WTC11 (cell line): Measurements from ENCODE around the gene CAP1. TPM values are rescaled to one million over a fixed set of nuclear protein-coding genes. Genes with fewer than 3 reads are reported as not detected.

Experiments used
- CDX4 ChIP-seq: fragments of 250-450 bp; sonication (Bioruptor Pico); IDR thresholded peaks from 2 replicates; pipeline ENCODE4 v1.9.0; 2021; ENCODE audit warnings: moderate library complexity, mild to moderate bottlenecking, inconsistent platforms, borderline replicate concordance
- CREM ChIP-seq: sonication (generic); formaldehyde crosslinking; IDR thresholded peaks from 2 replicates; pipeline ENCODE4 v1.8.1; 2022; ENCODE audit warnings: mild to moderate bottlenecking, missing genetic modification reagents, moderate library complexity
- FOXK1 ChIP-seq: sonication (generic); formaldehyde crosslinking; IDR thresholded peaks from 2 replicates; pipeline ENCODE4 v1.8.0; 2022; ENCODE audit warnings: mild to moderate bottlenecking, moderate library complexity, missing genetic modification reagents
- FOXP1 ChIP-seq: sonication (generic); formaldehyde crosslinking; IDR thresholded peaks from 2 replicates; pipeline ENCODE4 v1.8.0; 2022; ENCODE audit warnings: missing genetic modification reagents, mild to moderate bottlenecking, moderate library complexity, borderline replicate concordance
- FOXP4 ChIP-seq: sonication (generic); formaldehyde crosslinking; IDR thresholded peaks from 2 replicates; pipeline ENCODE4 v1.8.0; 2022; ENCODE audit warnings: mild to moderate bottlenecking, missing genetic modification reagents
- GRHL2 ChIP-seq: fragments of 250-450 bp; sonication (Bioruptor Pico); IDR thresholded peaks from 2 replicates; pipeline ENCODE4 v1.8.0; 2022; ENCODE audit warnings: mild to moderate bottlenecking, moderate library complexity; ENCODE audit not compliant: insufficient replicate concordance, severe bottlenecking
- IRF2 ChIP-seq: sonication (generic); formaldehyde crosslinking; IDR thresholded peaks from 2 replicates; pipeline ENCODE4 v1.8.0; 2022; ENCODE audit warnings: low read depth, missing genetic modification reagents, borderline replicate concordance
- MLX ChIP-seq: sonication (generic); formaldehyde crosslinking; IDR thresholded peaks from 2 replicates; pipeline ENCODE4 v1.8.1; 2023; ENCODE audit warnings: mild to moderate bottlenecking, missing genetic modification reagents, moderate library complexity
- MXD4 ChIP-seq: fragments of 250-450 bp; sonication (Bioruptor Pico); IDR thresholded peaks from 2 replicates; pipeline ENCODE4 v1.8.0; 2021; ENCODE audit warnings: mild to moderate bottlenecking, moderate library complexity, borderline replicate concordance
- MYBL2 ChIP-seq: sonication (generic); formaldehyde crosslinking; IDR thresholded peaks from 2 replicates; pipeline ENCODE4 v1.8.1; 2023; ENCODE audit warnings: mild to moderate bottlenecking, moderate library complexity, missing genetic modification reagents
- NR2C2 ChIP-seq: sonication (generic); formaldehyde crosslinking; IDR thresholded peaks from 2 replicates; pipeline ENCODE4 v1.8.0; 2022; ENCODE audit warnings: mild to moderate bottlenecking, missing genetic modification reagents
- PRRX2 ChIP-seq: fragments of 250-450 bp; sonication (Bioruptor Pico); IDR thresholded peaks from 2 replicates; pipeline ENCODE4 v1.8.0; 2021; ENCODE audit warnings: mild to moderate bottlenecking
- TCF7 ChIP-seq: sonication (generic); formaldehyde crosslinking; IDR thresholded peaks from 2 replicates; pipeline ENCODE4 v1.8.0; 2022; ENCODE audit warnings: mild to moderate bottlenecking, low read depth, missing genetic modification reagents, moderate library complexity
- TEAD4 ChIP-seq: sonication (generic); formaldehyde crosslinking; IDR thresholded peaks from 2 replicates; pipeline ENCODE4 v1.8.0; 2022; ENCODE audit warnings: mild to moderate bottlenecking, missing genetic modification reagents
- ZNF138 ChIP-seq: sonication (generic); formaldehyde crosslinking; conservative IDR thresholded peaks from 2 replicates; pipeline ENCODE4 v1.8.1; 2022; ENCODE audit warnings: mild to moderate bottlenecking, moderate library complexity, missing genetic modification reagents
- ZNF281 ChIP-seq: sonication (generic); formaldehyde crosslinking; IDR thresholded peaks from 2 replicates; pipeline ENCODE4 v1.8.0; 2023; ENCODE audit warnings: mild to moderate bottlenecking, missing genetic modification reagents
- ZNF671 ChIP-seq: fragments of 250-450 bp; sonication (Bioruptor Pico); IDR thresholded peaks from 2 replicates; pipeline ENCODE4 v1.8.0; 2021; ENCODE audit warnings: mild to moderate bottlenecking
- total RNA-seq: library from RNA; stranded (reverse); gene quantifications from 3 replicates; pipeline ENCODE4 v1.2.3, GENCODE V29; 2021
- TF ChIP-seq, protein P1 (sequence below): sonication (generic); formaldehyde crosslinking; IDR thresholded peaks from 2 replicates; pipeline ENCODE4 v1.8.0; 2023; ENCODE audit warnings: missing genetic modification reagents, mild to moderate bottlenecking, borderline replicate concordance
- TF ChIP-seq, protein P2 (sequence below): sonication (generic); formaldehyde crosslinking; IDR thresholded peaks from 2 replicates; pipeline ENCODE4 v1.8.1; 2023; ENCODE audit warnings: mild to moderate bottlenecking, missing genetic modification reagents, moderate library complexity
- TF ChIP-seq, protein P3 (sequence below): sonication (generic); formaldehyde crosslinking; IDR thresholded peaks from 2 replicates; pipeline ENCODE4 v1.8.1; 2022; ENCODE audit warnings: low read depth, missing genetic modification reagents, borderline replicate concordance
- TF ChIP-seq, protein P4 (sequence below): sonication (generic); formaldehyde crosslinking; IDR thresholded peaks from 2 replicates; pipeline ENCODE4 v1.8.0; 2023; ENCODE audit warnings: missing genetic modification reagents
- TF ChIP-seq, protein P5 (sequence below): sonication (generic); formaldehyde crosslinking; conservative IDR thresholded peaks from 2 replicates; pipeline ENCODE4 v1.8.1; 2022; ENCODE audit warnings: mild to moderate bottlenecking, missing genetic modification reagents

CAP1 gene
- total RNA-seq, 1 experiment from 2014 or later, result 304 TPM

- TF ChIP-seq, protein P1, sequence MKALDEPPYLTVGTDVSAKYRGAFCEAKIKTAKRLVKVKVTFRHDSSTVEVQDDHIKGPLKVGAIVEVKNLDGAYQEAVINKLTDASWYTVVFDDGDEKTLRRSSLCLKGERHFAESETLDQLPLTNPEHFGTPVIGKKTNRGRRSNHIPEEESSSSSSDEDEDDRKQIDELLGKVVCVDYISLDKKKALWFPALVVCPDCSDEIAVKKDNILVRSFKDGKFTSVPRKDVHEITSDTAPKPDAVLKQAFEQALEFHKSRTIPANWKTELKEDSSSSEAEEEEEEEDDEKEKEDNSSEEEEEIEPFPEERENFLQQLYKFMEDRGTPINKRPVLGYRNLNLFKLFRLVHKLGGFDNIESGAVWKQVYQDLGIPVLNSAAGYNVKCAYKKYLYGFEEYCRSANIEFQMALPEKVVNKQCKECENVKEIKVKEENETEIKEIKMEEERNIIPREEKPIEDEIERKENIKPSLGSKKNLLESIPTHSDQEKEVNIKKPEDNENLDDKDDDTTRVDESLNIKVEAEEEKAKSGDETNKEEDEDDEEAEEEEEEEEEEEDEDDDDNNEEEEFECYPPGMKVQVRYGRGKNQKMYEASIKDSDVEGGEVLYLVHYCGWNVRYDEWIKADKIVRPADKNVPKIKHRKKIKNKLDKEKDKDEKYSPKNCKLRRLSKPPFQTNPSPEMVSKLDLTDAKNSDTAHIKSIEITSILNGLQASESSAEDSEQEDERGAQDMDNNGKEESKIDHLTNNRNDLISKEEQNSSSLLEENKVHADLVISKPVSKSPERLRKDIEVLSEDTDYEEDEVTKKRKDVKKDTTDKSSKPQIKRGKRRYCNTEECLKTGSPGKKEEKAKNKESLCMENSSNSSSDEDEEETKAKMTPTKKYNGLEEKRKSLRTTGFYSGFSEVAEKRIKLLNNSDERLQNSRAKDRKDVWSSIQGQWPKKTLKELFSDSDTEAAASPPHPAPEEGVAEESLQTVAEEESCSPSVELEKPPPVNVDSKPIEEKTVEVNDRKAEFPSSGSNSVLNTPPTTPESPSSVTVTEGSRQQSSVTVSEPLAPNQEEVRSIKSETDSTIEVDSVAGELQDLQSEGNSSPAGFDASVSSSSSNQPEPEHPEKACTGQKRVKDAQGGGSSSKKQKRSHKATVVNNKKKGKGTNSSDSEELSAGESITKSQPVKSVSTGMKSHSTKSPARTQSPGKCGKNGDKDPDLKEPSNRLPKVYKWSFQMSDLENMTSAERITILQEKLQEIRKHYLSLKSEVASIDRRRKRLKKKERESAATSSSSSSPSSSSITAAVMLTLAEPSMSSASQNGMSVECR (CRISPR knock-in tag), result peak; percentile 20; the same call in 1 of the 2 replicates
- TF ChIP-seq GRHL2 (CRISPR knock-in tag) (no peak), FOXK1 (CRISPR knock-in tag) (no peak; the same call in 1 of the 2 replicates), ZNF671 (CRISPR knock-in tag) (no peak), MYBL2 (CRISPR knock-in tag) (peak; percentile 43), TEAD4 (CRISPR knock-in tag) (no peak; the same call in 1 of the 2 replicates), TCF7 (CRISPR knock-in tag) (no peak), ZNF138 (CRISPR knock-in tag) (no peak), FOXP4 (peak; percentile 28; the same call in 1 of the 2 replicates), IRF2 (CRISPR knock-in tag) (no peak), CDX4 (CRISPR knock-in tag) (no peak), ZNF281 (no peak), CREM (CRISPR knock-in tag) (no peak), PRRX2 (CRISPR knock-in tag) (peak; percentile 90), NR2C2 (CRISPR knock-in tag) (no peak), MXD4 (CRISPR knock-in tag) (no peak), MLX (no peak), FOXP1 (CRISPR knock-in tag) (no peak)
- TF ChIP-seq, protein P2, sequence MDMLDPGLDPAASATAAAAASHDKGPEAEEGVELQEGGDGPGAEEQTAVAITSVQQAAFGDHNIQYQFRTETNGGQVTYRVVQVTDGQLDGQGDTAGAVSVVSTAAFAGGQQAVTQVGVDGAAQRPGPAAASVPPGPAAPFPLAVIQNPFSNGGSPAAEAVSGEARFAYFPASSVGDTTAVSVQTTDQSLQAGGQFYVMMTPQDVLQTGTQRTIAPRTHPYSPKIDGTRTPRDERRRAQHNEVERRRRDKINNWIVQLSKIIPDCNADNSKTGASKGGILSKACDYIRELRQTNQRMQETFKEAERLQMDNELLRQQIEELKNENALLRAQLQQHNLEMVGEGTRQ, result no peak
- TF ChIP-seq, protein P3, sequence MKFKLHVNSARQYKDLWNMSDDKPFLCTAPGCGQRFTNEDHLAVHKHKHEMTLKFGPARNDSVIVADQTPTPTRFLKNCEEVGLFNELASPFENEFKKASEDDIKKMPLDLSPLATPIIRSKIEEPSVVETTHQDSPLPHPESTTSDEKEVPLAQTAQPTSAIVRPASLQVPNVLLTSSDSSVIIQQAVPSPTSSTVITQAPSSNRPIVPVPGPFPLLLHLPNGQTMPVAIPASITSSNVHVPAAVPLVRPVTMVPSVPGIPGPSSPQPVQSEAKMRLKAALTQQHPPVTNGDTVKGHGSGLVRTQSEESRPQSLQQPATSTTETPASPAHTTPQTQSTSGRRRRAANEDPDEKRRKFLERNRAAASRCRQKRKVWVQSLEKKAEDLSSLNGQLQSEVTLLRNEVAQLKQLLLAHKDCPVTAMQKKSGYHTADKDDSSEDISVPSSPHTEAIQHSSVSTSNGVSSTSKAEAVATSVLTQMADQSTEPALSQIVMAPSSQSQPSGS, result no peak
- TF ChIP-seq, protein P4, sequence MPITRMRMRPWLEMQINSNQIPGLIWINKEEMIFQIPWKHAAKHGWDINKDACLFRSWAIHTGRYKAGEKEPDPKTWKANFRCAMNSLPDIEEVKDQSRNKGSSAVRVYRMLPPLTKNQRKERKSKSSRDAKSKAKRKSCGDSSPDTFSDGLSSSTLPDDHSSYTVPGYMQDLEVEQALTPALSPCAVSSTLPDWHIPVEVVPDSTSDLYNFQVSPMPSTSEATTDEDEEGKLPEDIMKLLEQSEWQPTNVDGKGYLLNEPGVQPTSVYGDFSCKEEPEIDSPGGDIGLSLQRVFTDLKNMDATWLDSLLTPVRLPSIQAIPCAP (CRISPR knock-in tag), result no peak
- TF ChIP-seq, protein P5, sequence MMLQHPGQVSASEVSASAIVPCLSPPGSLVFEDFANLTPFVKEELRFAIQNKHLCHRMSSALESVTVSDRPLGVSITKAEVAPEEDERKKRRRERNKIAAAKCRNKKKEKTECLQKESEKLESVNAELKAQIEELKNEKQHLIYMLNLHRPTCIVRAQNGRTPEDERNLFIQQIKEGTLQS (CRISPR knock-in tag), result no peak
These were observed 595 bp upstream of the CAP1 start (continued) for GRCh38 chr1:40039757-40040510.
